NCI-H1417 treated with DMSO at 0.1 percent for 48 hours (cell line): Measurements from ENCODE around the gene SLA2.
"Not testable (repeated sequence)": the region's sequence is repeated elsewhere in the genome, so short reads cannot be mapped to it uniquely, and the experiment has no call there.

ENCODE experiments used
- DNase-seq: peaks from one replicate; lab custom pipeline; 2025; lab: John Stamatoyannopoulos, UW

Gene SLA2

DNA sequence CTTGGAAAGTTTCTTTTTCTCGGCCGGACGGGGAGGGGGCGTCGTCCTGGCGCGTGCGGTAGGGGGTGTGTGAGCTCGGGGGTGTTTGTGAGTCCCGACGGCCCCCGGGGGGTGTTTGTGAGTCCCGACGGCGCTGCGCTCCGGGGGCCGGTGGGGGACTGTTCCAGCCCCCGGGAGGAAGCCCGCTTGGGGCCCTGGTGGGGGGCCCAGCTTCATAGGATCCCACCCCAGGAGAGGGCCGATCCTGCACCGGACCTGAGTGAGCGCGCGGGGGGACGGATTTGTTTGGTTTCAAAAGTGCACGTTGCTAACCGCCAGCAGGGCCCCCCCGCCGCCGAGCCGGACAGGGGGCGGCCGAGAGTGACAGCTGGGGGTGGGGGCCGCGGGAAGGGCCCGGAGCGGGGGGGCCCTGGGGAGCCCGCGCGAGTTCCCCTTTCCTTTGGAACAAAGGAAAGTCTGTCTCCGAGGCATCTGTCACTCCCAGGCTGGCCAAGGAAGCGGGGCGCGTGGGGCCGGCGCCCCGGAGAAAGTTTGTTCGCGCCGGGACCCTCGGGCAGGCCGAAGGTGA is 72.1 kb downstream of the SLA2 start:
- no peak for DNase-seq

DNA sequence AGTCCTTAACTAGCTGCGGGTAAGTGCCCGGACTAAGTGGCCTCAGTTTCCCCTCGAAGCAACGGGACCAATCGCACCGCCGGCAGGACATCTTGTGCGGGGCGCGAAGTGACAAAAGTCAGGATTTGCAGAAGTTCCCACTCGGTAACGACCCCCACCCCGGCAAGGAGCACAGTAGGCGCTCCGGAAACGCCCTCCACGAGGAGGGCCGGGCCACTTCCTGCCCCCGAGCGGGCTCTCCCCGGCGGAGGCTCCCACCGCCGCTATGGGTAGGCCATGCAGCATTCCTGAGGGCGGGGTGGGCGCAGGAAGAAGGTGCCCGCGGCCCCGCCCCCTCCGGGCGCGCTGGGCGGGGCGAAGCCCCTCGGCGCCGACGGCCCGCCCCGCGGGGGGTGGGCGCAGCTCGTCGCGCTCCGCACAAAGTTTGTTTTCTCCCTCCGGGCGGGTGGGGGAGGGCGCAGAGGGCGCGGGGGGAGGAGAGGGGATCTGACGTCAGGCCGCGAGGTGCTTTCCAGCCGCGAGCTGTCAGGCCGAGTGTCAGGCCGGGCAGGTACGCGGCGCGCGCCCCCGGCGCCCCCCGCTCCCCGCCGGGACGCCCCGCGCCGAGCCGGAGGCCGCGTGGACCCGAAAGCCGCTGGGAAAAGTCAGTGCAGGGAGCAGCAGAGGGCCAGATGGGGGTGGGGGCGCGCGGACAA is 72.7 kb downstream of the SLA2 start, which contains the start of gene TGIF2:
TSS of gene TGIF2 (plus strand) at position 495 of the 695 bp plus-strand sequence. CDS start 5,178 bp downstream, outside the sequence.
- no peak for DNase-seq

DNA sequence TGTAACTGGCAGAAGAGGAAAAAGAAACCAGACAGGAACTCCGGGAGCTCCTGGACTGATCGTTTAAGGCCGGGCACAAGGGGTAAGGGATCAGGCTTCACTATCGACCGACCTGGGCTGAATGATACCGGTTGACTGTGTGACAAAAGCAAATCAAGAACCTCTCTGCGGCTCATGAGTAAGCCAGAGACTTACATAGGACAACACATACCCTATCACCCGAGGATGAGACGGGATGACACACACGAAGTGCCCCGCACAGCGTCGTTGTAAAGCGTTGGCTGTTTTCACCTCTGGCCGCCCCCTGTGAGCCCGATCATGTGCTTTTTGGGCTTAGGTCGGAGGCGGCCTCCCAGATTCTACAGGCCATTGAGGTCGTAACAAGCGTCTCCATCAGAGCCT is 73.3 kb downstream of the SLA2 start:
- no peak for DNase-seq

DNA sequence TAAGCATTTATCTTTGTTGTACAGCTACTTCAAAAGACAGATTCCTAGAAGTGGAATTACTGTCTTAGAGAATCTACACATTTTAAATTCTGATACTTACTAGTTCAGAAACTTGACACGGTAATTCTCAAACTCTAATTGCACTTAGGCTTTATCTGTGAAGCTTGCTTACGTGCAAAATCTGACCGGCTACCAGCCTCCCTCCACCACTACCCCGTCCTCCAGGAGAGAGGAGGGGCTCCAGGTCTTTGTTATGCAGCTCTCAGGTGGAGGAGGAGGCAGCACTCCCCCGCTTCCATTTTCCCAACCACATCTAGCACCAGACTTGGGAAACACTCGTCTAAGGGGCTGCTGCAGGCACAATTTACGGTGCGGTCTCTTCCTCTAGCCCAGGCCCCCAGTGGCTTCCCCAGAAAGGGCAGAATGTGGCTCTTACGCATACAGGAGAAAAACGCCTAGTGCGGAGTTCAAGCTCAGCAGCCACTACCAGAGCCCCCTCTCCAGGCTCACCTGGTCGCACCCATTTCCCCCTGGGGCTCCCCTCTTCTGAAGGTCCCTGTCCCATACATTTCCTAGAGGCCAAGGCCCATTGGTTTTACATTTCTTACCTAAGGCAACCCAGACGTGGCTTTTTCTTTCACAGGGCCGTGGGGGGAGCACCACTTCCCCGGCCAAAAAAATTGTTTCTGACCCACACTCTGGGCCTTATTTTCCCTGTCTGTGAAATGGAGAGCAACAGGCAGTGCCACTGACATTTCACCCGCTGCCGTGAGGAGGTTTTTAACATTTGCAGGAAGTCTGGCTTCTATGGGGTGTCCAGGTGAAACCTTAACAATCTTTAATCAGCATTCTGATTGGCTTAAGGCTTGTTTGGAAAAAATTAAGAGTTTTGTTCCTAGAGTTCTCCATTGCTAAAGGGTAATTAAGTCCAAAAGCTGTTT is 74.2 kb downstream of the SLA2 start:
- DNase-seq = no peak

DNA sequence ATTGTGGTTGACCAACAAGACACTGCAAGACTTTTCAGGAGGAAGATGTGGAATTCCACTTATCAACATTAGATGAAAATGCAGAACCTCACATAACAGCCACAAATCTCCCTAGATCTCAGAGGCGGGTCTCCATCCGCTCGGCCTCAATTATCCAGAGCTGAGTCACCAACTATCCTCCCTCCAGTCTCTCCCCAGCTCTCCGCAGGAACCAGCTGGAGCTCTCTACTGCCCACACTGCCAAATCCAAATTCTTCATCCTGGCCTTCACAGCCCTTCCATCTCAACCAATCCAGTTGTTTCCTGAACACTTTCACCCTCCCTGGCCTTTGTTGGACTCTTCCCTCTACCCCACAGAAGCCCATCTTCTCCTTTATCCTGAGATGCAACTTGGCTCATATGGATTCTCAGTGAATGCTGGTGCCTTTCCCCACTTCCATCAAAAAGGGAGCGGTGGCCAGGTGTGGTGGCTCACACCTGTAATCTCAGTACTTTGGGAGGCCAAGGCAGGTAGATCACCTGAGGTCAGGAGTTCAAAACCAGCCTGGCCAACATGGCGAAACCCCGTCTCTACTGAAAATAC is 76.1 kb downstream of the SLA2 start:
- DNase-seq = no peak

DNA sequence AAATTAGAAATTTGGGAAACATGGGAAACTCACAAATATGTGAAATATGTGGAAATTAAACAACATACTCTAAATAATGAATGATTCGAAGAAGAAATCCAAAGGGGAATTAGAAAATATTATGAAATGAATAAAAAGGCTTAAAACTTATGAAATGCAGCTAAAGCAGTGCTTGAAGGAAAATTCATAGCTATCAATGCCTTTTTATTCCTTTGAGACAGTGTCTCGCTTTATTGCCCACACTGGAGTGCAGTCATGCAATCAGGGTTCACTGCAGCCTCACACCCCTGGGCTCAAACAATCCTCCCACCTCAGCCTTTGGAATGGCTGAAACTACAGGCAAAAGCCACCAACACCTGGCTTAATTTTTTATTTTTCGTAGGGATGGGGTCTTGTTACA is 80.5 kb downstream of the SLA2 start:
- DNase-seq = no peak

DNA sequence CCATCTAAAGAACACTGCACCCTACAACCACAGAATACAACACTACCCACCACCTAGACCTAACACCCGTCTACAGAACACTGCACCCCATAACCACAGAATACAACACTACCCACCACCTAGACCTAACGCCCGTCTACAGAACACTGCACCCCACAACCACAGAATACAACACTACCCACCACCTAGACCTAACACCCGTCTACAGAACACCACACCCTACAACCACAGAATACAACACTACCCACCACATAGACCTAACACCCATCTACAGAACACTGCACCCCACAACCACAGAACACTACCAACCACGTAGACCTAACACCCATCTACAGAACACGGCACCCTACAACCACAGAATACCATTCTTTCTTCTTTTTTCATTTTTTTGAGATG is 81.3 kb downstream of the SLA2 start:
- DNase-seq = not testable (repeated sequence)

DNA sequence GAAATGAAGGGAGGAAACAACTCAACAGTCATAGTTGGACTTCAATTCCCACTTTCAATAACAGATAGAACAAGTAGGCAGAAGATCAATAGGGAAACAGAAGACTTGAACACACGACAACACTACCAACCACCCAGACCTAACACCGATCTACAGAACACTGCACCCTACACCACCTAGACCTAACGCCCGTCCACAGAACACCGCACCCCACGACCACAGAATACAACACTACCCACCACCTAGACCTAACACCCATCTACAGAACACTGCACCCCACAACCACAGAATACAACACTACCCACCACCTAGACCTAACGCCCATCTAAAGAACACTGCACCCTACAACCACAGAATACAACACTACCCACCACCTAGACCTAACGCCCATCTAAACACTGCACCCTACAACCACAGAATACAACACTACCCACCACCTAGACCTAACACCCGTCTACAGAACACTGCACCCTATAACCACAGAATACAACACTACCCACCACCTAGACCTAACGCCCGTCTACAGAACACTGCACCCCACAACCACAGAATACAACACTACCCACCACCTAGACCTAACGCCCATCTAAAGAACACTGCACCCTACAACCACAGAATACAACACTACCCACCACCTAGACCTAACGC is 81.8 kb downstream of the SLA2 start:
- DNase-seq = not testable (repeated sequence)

DNA sequence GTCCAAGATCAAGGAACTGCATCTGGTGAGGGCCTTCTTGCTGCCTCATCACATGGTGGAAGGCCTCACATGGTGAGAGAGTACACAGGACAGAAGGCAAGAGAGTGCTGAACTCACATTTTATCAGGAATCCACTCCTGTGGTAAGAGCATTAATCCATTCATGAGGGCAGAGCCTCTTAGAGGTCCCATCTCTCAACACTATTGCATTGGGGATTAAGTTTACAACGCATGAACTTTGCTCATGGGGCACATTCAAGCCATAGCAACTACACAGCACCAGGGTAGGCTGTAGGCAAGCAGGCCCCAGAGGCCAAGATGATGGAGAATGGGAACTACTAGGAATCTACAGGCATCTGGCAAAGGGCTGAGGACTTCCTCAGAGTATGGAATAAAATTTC is 82.6 kb downstream of the SLA2 start:
- no peak for DNase-seq

DNA sequence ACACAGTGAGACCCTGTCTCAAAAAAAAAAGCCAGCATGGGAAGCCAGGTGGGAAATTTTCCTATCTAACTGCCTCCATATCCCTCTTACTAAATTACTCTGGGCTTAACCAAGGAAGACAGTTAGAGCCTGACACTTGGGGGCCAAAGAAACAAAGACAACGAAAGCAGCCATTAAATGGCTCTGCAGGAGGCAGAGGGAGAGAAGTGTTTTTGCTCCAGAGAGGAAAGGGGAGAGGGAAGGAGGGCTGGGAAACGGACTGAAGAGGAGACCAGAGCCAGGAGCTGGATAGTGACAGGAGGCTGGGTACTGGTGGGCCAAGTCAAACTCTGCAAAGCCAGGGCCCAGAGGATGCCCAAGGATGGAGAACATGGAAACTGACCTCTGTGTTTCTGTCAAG is 83.3 kb downstream of the SLA2 start:
- DNase-seq = no peak
